Measurements from ENCODE around the gene BABAM2.

Gene BABAM2

GRCh38 chr2:28292491-28292890 lies 402.0 kb downstream of the BABAM2 start:
- DNase-seq = no peak

- no peak for DNase-seq
Observed at GRCh38 chr2:28293416-28293815, 402.9 kb downstream of the BABAM2 start.

GRCh38 chr2:28294451-28294850 lies 403.9 kb downstream of the BABAM2 start:
- DNase-seq = no peak

DNA sequence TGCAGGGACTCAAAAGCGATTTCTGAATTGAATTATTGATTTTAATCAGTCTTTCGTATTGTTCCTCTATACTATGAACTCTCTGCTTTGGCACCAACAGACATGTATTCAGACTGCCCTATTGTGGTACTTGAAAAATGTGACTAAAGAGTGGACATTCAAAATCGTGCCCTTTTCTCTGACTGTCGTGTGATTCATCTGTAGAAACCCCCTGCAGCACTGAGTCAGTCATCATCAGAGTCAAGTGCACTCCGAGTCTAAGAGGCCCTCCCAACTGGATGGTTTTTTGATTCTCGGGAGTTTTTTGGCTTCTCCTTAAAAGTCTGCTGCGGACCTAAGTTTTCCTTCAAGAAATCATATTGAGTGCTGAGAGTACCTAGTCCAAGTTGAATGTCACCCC lies 405.7 kb downstream of the BABAM2 start:
- DNase-seq = no peak

DNA sequence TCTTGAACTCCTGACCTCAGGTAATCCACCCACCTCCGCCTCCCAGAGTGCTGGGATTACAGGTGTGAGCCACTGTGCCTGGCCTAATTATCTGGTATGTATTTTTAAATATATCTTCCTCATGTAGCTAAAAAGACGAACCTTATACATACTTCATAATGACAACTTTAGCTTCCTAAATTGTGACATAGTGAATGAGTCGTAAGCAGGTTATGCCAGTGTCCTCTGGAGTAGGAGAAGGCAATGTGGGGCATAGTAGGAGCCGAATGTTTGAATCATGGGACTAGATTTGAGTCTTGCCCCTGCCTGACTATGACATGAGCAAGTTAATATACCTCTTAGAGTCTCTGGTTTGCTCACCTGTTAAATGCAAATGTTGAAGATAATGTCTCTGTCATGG lies 406.4 kb downstream of the BABAM2 start:
- DNase-seq = no peak

DNA sequence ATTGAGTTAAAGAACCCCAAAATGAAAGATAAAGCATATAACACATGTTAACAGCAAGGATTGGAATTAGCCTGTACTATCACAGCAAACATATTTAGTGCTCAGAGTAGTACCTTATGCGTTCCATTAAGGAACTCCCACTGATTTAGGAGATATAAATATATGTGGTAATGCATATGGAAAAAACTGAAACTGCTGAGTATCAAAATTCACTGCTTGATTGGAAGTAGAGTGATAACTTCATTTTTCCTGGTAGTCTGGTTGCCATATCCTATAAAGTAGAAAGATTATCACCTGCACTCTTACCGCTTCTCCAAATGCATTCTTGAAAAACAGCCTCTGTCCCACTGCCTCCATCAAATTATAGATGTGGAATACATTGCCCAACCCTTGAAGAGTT lies 407.0 kb downstream of the BABAM2 start:
- no peak for DNase-seq

DNA sequence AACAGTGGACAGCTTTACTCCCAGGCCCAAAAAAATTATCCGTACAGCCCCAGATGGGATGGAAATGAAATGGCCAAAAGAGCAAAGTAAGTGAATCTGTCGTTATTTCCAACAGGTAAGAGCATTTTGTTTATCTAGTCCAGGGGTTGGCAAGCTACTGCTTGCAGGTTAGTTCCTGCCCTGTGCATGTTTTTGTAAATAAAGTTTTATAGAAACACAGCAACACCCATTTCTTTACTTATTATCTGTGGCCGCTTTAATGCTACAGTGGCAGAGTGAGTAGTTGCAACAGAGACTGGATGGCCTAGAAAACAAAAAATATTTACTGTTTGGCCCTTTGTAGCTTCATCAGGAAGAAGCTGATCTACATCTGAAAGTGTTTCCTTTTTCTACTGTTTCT lies 407.9 kb downstream of the BABAM2 start:
- DNase-seq = no peak

GRCh38 chr2:28300485-28301341 lies 410.2 kb downstream of the BABAM2 start:
- no peak for DNase-seq

DNA sequence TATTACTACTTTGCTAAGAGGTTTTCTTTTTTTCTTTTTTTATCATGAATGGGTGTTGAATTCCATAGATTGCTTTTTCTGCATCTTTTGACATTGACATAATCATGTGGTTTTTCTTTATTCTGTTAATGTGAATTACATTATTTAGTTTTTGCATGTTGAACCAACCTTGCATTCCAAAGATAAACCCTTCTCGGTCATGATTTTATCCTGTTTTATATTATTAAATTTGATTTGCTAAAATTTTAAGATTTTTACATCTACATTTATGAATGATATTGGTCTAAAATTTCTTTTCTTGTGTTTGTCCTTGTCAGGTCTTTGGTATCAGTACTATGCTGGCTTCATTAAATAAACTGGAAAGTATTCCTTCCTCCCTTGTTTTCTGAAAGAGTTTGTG lies 414.7 kb downstream of the BABAM2 start:
- no peak for DNase-seq

DNA sequence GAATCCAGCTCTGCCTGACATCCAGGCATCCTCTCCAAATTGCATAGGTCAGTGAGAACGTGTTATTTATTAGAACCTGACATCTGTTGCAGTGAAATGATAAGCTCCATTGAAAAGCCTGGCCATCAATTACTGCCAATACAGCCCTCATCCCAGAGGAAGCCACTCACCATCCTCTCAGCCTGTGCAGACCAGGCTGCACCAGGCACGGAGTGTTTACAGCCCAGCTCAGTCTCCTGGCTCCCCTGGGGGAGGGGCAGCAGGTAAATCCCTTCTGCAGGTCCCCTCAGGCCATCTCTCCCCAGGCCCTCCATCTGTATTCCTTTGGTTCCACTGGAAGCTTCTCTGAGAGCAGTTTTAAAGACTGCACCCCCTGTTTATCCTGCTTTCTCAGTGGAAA lies 419.6 kb downstream of the BABAM2 start:
- DNase-seq = no peak

DNA sequence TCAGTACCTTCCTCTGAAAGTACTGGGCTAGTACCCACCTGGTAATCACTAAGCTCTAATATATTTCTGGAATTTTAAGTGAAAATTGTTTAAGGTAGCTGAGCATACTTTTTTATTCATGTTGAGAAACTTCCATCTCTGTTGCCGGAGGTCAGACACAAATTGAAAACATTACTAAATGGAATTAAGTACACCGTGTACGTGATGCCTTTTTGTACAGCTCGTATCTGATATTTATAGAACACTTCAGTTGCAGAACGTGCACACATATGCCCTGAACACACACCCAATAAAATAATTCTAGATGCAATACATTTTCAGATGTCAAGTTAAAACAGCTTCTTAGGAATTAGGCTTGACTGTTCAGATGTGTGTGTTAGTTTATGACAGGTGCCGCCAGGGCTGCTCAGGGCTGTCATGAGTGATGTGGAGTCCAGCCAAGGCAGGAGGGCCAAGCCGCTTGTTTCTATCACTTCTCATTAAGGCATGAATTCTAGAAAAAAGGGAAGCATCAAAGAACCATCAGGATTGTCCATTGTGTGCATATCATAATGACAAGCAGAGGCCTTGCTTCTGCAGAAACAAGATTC lies 421.2 kb downstream of the BABAM2 start:
- no peak for DNase-seq

GRCh38 chr2:28312307-28313219 lies 422.0 kb downstream of the BABAM2 start:
- DNase-seq = no peak

DNA sequence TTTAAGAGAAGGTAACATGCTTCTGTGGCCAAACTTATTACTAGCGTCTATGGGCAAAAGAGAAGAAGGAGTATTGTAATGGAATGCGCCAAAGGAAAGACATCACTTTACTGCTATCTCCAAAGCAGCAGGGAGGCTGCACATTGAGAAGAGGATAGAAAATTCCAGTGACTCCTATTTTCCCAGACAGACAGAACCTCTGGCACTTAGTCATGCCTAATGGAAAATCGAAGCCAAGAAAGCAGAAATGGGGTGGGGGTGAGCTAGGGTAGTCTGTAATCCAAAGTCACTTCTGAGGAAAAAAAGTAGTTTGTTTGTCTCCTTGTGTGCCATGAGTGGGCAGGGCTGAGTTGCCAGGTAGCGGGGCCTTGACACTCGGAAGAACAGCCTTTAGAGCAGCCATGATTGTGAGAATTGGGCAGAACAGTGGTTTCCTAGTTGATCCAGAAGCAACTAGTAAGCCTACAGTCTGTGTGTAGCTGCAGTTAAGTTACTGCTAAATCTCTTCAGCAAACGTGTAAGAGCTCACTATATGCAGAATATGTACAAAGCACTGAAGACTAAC lies 422.8 kb downstream of the BABAM2 start:
- no peak for DNase-seq

GRCh38 chr2:28314968-28315367 lies 424.4 kb downstream of the BABAM2 start:
- DNase-seq = no peak

- DNase-seq = no peak
Observed at GRCh38 chr2:28316546-28317335, 426.2 kb downstream of the BABAM2 start.

- DNase-seq = no peak
Observed at GRCh38 chr2:28317390-28317789, 426.9 kb downstream of the BABAM2 start.

- no peak for DNase-seq
Observed at GRCh38 chr2:28318023-28318422, 427.5 kb downstream of the BABAM2 start.

DNA sequence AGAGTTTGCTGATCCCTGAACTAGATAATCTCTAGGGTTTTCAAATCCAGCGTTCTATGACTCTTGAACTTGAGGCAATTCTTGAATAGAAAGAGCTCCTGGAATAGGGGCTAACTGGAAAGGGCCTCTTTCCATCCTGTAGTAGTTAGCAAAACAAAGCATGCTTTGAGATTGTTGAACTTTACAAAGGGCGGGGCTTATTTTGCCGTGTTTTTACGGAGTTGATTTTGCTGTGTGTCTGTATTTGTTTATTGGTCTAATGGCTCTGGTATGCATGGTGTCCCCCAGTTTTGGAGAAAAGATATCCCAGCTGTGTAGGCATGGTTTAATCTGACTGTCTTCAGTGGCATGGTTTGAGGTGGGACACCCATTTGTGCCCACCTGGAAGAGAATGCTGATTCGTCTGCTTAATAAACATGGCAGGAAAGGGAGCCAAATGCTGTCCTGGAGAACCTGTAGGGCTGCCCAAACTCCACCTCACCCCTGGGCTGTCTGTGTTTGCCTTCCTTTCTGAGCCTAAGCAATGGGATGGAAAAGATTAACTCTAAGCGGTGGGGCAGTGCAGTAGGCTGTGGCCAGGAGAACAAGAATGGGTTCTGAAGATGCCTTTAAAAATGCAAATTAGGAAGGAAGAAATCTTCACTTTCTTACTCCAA lies 428.1 kb downstream of the BABAM2 start:
- DNase-seq = no peak

DNA sequence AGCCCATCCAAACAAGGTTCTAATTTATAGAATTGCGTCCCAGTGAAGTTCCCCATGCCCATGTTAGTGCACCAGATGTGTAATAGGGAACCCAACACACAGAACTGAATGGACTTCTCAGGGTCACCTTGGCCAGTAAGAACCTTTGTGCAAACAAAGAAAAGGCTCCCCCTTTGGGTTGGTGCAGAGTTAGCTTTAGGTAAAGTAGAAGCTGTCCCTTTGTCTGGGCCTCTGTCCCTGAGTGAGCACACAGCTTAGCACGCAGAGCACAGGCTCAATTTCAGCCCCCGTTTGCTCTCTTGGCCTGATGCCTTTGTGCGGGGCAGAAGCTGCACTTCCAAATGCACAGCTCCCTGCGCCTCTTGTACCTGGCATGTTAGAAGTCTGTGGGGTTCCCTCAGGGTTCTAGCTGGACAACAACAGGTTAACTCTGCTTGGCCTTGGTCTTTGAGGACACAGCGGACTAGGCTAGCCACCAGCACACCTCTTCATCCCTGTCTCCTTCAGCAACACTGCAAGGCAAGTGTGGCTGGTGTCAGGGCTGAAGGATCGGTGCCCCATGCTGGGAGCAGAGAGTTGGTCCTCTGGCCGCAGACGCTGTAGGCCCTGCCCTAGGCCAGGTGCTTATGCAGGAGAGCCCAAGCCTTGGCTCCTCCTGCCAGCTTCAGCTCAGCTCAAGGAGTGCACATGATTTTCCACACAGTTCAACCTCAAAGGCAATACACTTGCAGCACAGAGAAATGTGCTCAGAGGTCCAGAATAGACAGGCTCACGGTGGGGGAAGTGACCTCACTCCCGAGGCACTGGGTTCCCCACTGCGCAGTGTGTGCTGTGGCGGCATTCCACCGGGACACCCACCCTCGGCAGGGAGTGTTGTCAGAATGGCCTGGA lies 428.8 kb downstream of the BABAM2 start:
- no peak for DNase-seq

GRCh38 chr2:28320009-28320365 lies 429.5 kb downstream of the BABAM2 start:
- no peak for DNase-seq

- DNase-seq = no peak
Observed at GRCh38 chr2:28320371-28320770, 429.8 kb downstream of the BABAM2 start.

All from DMS79 treated with DMSO at 0.1 percent for 48 hours (cell line).